WTC11 (cell line): ENCODE results near the gene ARCN1. TPM values are rescaled to one million over a fixed set of nuclear protein-coding genes. Genes with fewer than 3 reads are reported as not detected.

Source experiments
- ATAC-seq: fragments of 200-7000 bp; cut with Tn5 transposase; 2 replicates; pipeline ENCODE4 v1.10.0; 2021; ENCODE audit warnings: mild to moderate bottlenecking, moderate library complexity
- CTCF ChIA-PET: fragments of 300-600 bp; sonication (Branson Sonifier 250); formaldehyde crosslinking; loops from one replicate; lab custom pipeline; 2021; ENCODE audit warnings: antibody characterized with exemption; lab: Charles Lee
- POLR2A ChIA-PET: fragments of 350-600 bp; sonication (Branson Sonifier 250); formaldehyde crosslinking; loops from one replicate; lab custom pipeline; 2021; ENCODE audit warnings: antibody characterized with exemption; lab: Charles Lee
- DNase-seq: peaks from one replicate; pipeline ENCODE4 v3.0.0; 2021; ENCODE audit warnings: low spot score
- H3K27ac Mint-ChIP-seq: 2 replicates; pipeline ENCODE4 v1.8.0; 2021; ENCODE audit warnings: mixed read lengths
- H3K27me3 Mint-ChIP-seq: 2 replicates; pipeline ENCODE4 v1.8.0; 2021; ENCODE audit warnings: low read depth, mild to moderate bottlenecking, moderate library complexity, mixed read lengths
- H3K36me3 Mint-ChIP-seq: 2 replicates; pipeline ENCODE4 v1.8.0; 2021; ENCODE audit warnings: mixed read lengths
- H3K4me1 Mint-ChIP-seq: 2 replicates; pipeline ENCODE4 v1.8.0; 2022; ENCODE audit warnings: mixed read lengths
- H3K4me3 Mint-ChIP-seq: 2 replicates; pipeline ENCODE4 v1.8.0; 2021; ENCODE audit warnings: mild to moderate bottlenecking, moderate library complexity, mixed read lengths
- H3K9me3 Mint-ChIP-seq: 2 replicates; pipeline ENCODE4 v1.8.0; 2021; ENCODE audit warnings: mixed read lengths
- ATF6 ChIP-seq: sonication (generic); formaldehyde crosslinking; IDR thresholded peaks from 2 replicates; pipeline ENCODE4 v1.8.1; 2023; ENCODE audit warnings: mild to moderate bottlenecking, missing genetic modification reagents
- CBFB ChIP-seq: sonication (generic); formaldehyde crosslinking; IDR thresholded peaks from 2 replicates; pipeline ENCODE4 v1.8.1; 2022; ENCODE audit warnings: mild to moderate bottlenecking, low read depth, missing genetic modification reagents
- CDX4 ChIP-seq: fragments of 250-450 bp; sonication (Bioruptor Pico); IDR thresholded peaks from 2 replicates; pipeline ENCODE4 v1.9.0; 2021; ENCODE audit warnings: moderate library complexity, mild to moderate bottlenecking, inconsistent platforms, borderline replicate concordance
- E2F5 ChIP-seq: sonication (generic); formaldehyde crosslinking; IDR thresholded peaks from 2 replicates; pipeline ENCODE4 v1.8.1; 2022; ENCODE audit warnings: mild to moderate bottlenecking, moderate library complexity, missing genetic modification reagents
- FOXJ3 ChIP-seq: sonication (generic); formaldehyde crosslinking; IDR thresholded peaks from 2 replicates; pipeline ENCODE4 v1.9.0; 2021; ENCODE audit warnings: missing genetic modification reagents, mild to moderate bottlenecking, borderline replicate concordance
- FOXP1 ChIP-seq: sonication (generic); formaldehyde crosslinking; IDR thresholded peaks from 2 replicates; pipeline ENCODE4 v1.8.0; 2022; ENCODE audit warnings: missing genetic modification reagents, mild to moderate bottlenecking, moderate library complexity, borderline replicate concordance
- GABPB1 ChIP-seq: sonication (generic); formaldehyde crosslinking; IDR thresholded peaks from 2 replicates; pipeline ENCODE4 v1.8.1; 2023; ENCODE audit warnings: mild to moderate bottlenecking, missing genetic modification reagents
- JUN ChIP-seq: sonication (generic); formaldehyde crosslinking; IDR thresholded peaks from 2 replicates; pipeline ENCODE4 v1.8.0; 2023; ENCODE audit warnings: mild to moderate bottlenecking, missing genetic modification reagents
- KAT7 ChIP-seq: sonication (generic); formaldehyde crosslinking; IDR thresholded peaks from 2 replicates; pipeline ENCODE4 v1.8.1; 2023; ENCODE audit warnings: missing genetic modification reagents, mild to moderate bottlenecking, borderline replicate concordance
- NFATC4 ChIP-seq: fragments of 250-450 bp; sonication (Bioruptor Pico); IDR thresholded peaks from 2 replicates; pipeline ENCODE4 v1.9.0; 2021; ENCODE audit warnings: mild to moderate bottlenecking
- NR3C1 ChIP-seq: sonication (generic); formaldehyde crosslinking; conservative IDR thresholded peaks from 2 replicates; pipeline ENCODE4 v1.8.1; 2023; ENCODE audit warnings: low read depth, mild to moderate bottlenecking, missing genetic modification reagents
- OVOL2 ChIP-seq: fragments of 250-450 bp; sonication (Bioruptor Pico); IDR thresholded peaks from 2 replicates; pipeline ENCODE4 v1.9.0; 2021; ENCODE audit warnings: mild to moderate bottlenecking, borderline replicate concordance
- PREB ChIP-seq: sonication (generic); formaldehyde crosslinking; IDR thresholded peaks from 2 replicates; pipeline ENCODE4 v1.8.1; 2022; ENCODE audit warnings: mild to moderate bottlenecking, missing genetic modification reagents, moderate library complexity, borderline replicate concordance
- PRRX2 ChIP-seq: fragments of 250-450 bp; sonication (Bioruptor Pico); IDR thresholded peaks from 2 replicates; pipeline ENCODE4 v1.8.0; 2021; ENCODE audit warnings: mild to moderate bottlenecking
- SMAD4 ChIP-seq: sonication (generic); formaldehyde crosslinking; IDR thresholded peaks from 2 replicates; pipeline ENCODE4 v1.8.0; 2022; ENCODE audit warnings: mild to moderate bottlenecking, missing genetic modification reagents
- TCF7 ChIP-seq: sonication (generic); formaldehyde crosslinking; IDR thresholded peaks from 2 replicates; pipeline ENCODE4 v1.8.0; 2022; ENCODE audit warnings: mild to moderate bottlenecking, low read depth, missing genetic modification reagents, moderate library complexity
- TEAD4 ChIP-seq: sonication (generic); formaldehyde crosslinking; IDR thresholded peaks from 2 replicates; pipeline ENCODE4 v1.8.0; 2022; ENCODE audit warnings: mild to moderate bottlenecking, missing genetic modification reagents
- ZNF232 ChIP-seq: sonication (generic); formaldehyde crosslinking; IDR thresholded peaks from 2 replicates; pipeline ENCODE4 v1.8.0; 2022; ENCODE audit warnings: mild to moderate bottlenecking, missing genetic modification reagents
- ZNF317 ChIP-seq: sonication (generic); formaldehyde crosslinking; IDR thresholded peaks from 2 replicates; pipeline ENCODE4 v1.8.1; 2023; ENCODE audit warnings: low read depth, mild to moderate bottlenecking, moderate library complexity, missing genetic modification reagents, borderline replicate concordance
- ZNF425 ChIP-seq: fragments of 250-450 bp; sonication (Bioruptor Pico); conservative IDR thresholded peaks from 2 replicates; pipeline ENCODE4 v1.9.0; 2021; ENCODE audit warnings: mild to moderate bottlenecking
- total RNA-seq: library from RNA; stranded (reverse); gene quantifications from 3 replicates; pipeline ENCODE4 v1.2.3, GENCODE V29; 2021
- TF ChIP-seq, protein P1 (sequence below): sonication (generic); formaldehyde crosslinking; IDR thresholded peaks from 2 replicates; pipeline ENCODE4 v1.8.0; 2022; ENCODE audit warnings: mild to moderate bottlenecking, missing genetic modification reagents
- TF ChIP-seq, protein P2 (sequence below): sonication (generic); formaldehyde crosslinking; IDR thresholded peaks from 2 replicates; pipeline ENCODE4 v1.8.1; 2022; ENCODE audit warnings: low read depth, missing genetic modification reagents, borderline replicate concordance
- TF ChIP-seq, protein P3 (sequence below): sonication (generic); formaldehyde crosslinking; IDR thresholded peaks from 2 replicates; pipeline ENCODE4 v1.8.0; 2023; ENCODE audit warnings: missing genetic modification reagents

The ARCN1 gene
- total RNA-seq, 1 experiment from 2014 or later: 154 TPM

DNA sequence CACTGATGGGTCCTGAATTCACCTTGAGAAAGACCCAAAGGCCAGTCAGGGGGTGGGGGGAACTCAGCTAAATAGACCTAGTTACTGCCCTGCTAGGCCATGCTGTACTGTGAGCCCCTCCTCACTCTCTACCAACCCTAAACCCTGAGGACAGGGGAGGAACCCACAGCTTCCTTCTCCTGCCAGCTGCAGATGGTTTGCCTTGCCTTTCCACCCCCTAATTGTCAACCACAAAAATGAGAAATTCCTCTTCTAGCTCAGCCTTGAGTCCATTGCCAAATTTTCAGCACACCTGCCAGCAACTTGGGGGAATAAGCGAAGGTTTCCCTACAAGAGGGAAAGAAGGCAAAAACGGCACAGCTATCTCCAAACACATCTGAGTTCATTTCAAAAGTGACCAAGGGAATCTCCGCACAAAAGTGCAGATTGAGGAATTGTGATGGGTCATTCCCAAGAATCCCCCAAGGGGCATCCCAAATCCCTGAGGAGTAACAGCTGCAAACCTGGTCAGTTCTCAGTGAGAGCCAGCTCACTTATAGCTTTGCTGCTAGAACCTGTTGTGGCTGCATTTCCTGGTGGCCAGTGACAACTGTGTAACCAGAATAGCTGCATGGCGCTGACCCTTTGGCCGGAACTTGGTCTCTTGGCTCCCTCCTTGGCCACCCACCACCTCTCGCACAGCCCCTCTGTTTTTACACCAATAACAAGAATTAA lies 47.3 kb upstream of the ARCN1 start:
- Mint-ChIP-seq H3K36me3 (peaks cover 36% of the 10 kb centered on the region), H3K4me1 (peaks cover 25% of the 10 kb centered on the region), H3K27me3 (no peaks in the 10 kb centered on the region; the same call in 1 of the 2 replicates), H3K4me3 (no peak overlapping the region), H3K27ac (no peak overlapping the region), H3K9me3 (no peaks in the 10 kb centered on the region)
- no peak for ATAC-seq
- CTCF ChIA-PET: no interaction called here
- DNase-seq: no peak
- POLR2A ChIA-PET: no interaction called here
- TF ChIP-seq NFATC4 (CRISPR knock-in tag) (no peak), PRRX2 (no peak), CDX4 (CRISPR knock-in tag) (no peak), FOXJ3 (CRISPR knock-in tag) (no peak), E2F5 (CRISPR knock-in tag) (no peak), SMAD4 (CRISPR knock-in tag) (no peak), TCF7 (CRISPR knock-in tag) (no peak), ZNF232 (CRISPR knock-in tag) (no peak), CBFB (no peak), ZNF317 (CRISPR knock-in tag) (no peak), FOXP1 (CRISPR knock-in tag) (no peak), ATF6 (no peak), OVOL2 (CRISPR knock-in tag) (no peak), JUN (no peak)
- TF ChIP-seq, protein P1, sequence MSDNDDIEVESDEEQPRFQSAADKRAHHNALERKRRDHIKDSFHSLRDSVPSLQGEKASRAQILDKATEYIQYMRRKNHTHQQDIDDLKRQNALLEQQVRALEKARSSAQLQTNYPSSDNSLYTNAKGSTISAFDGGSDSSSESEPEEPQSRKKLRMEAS (CRISPR knock-in tag): no peak
- TF ChIP-seq, protein P2, sequence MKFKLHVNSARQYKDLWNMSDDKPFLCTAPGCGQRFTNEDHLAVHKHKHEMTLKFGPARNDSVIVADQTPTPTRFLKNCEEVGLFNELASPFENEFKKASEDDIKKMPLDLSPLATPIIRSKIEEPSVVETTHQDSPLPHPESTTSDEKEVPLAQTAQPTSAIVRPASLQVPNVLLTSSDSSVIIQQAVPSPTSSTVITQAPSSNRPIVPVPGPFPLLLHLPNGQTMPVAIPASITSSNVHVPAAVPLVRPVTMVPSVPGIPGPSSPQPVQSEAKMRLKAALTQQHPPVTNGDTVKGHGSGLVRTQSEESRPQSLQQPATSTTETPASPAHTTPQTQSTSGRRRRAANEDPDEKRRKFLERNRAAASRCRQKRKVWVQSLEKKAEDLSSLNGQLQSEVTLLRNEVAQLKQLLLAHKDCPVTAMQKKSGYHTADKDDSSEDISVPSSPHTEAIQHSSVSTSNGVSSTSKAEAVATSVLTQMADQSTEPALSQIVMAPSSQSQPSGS (CRISPR knock-in tag): no peak
- TF ChIP-seq, all 79 proteins: peak for 0

GRCh38 chr11:118526688-118527087 lies 45.5 kb upstream of the ARCN1 start:
- ChIA-PET CTCF (interaction anchor here (0.8 kb wide), 1 partner anchor 231 kb away, joined by 3 read pairs; no protein-coding TSS in a partner anchor), POLR2A (no interaction called here)
- DNase-seq: no peak
- ATAC-seq: no peak
- Mint-ChIP-seq H3K4me1 (peaks cover 29% of the 10 kb centered on the region), H3K4me3 (no peak overlapping the region), H3K27me3 (peaks cover 3% of the 10 kb centered on the region; the same call in 1 of the 2 replicates)
- no peak for TF ChIP-seq TEAD4 (CRISPR knock-in tag)
- TF ChIP-seq, all 79 proteins: peak for 0
- H3K9me3 Mint-ChIP-seq: no peaks in the 10 kb centered on the region
- H3K27ac Mint-ChIP-seq: no peak overlapping the region; the same call in 1 of the 2 replicates
- H3K36me3 Mint-ChIP-seq: peaks cover 19% of the 10 kb centered on the region

- Mint-ChIP-seq H3K9me3 (no peaks in the 10 kb centered on the region), H3K4me1 (peaks cover 31% of the 10 kb centered on the region), H3K27me3 (peaks cover 3% of the 10 kb centered on the region; the same call in 1 of the 2 replicates), H3K27ac (peak within 1 kb of the TSS; percentile 25)
- ATAC-seq: peak; percentile 9
- ChIA-PET CTCF (interaction anchor here (0.8 kb wide), 1 partner anchor 231 kb away, joined by 3 read pairs; no protein-coding TSS in a partner anchor), POLR2A (no interaction called here)
- TF ChIP-seq NR3C1 (CRISPR knock-in tag): no peak
- TF ChIP-seq, protein P3, sequence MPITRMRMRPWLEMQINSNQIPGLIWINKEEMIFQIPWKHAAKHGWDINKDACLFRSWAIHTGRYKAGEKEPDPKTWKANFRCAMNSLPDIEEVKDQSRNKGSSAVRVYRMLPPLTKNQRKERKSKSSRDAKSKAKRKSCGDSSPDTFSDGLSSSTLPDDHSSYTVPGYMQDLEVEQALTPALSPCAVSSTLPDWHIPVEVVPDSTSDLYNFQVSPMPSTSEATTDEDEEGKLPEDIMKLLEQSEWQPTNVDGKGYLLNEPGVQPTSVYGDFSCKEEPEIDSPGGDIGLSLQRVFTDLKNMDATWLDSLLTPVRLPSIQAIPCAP (CRISPR knock-in tag): no peak
- no peak for TF ChIP-seq KAT7 (CRISPR knock-in tag)
- TF ChIP-seq ZNF425 (CRISPR knock-in tag): no peak
- TF ChIP-seq GABPB1 (CRISPR knock-in tag): no peak
- no peak for TF ChIP-seq PREB
- TF ChIP-seq, all 79 proteins: peak for 0
- Mint-ChIP-seq H3K4me3 (no peak within 1 kb of the TSS), H3K36me3 (peaks cover 15% of the 10 kb centered on the region)
- DNase-seq: no peak
Measured at GRCh38 chr11:118527109-118527508, 45.1 kb upstream of the ARCN1 start, which contains the start of gene TTC36. TSS of gene TTC36 (plus strand) at chr11:118527474. CDS start at chr11:118527495, 21 bp downstream.
